K562 (cell line): ENCODE measurements around the gene CCDC127. TPM values are rescaled to one million over a fixed set of nuclear protein-coding genes. Genes with fewer than 3 reads are reported as not detected.
"Not testable (repeated sequence)": the region's sequence is repeated elsewhere in the genome, so short reads cannot be mapped to it uniquely, and the experiment has no call there.

Source experiments
- ELF2 ChIP-seq: fragments of 250-450 bp; sonication (Bioruptor Pico); IDR thresholded peaks from 2 replicates; pipeline ENCODE4 v1.5.0; 2021; ENCODE audit warnings: mild to moderate bottlenecking
- FOXK2 ChIP-seq, 2 experiments: fragments of 450-650 bp; IDR thresholded peaks in 1 of 2; conservative IDR thresholded peaks in 1 of 2; 2 replicates each; pipeline ENCODE4 v1.6.1; 2016; ENCODE audit warnings: low read depth in 2 of 2, mild to moderate bottlenecking in 1 of 2
- NBN ChIP-seq: fragments of 450-650 bp; IDR thresholded peaks from 2 replicates; pipeline ENCODE4 v1.6.1; 2016; ENCODE audit warnings: low read depth, mild to moderate bottlenecking
- NRF1 ChIP-seq, 2 experiments: fragments of 450-650 bp; IDR thresholded peaks in 1 of 2; conservative IDR thresholded peaks in 1 of 2; 2 replicates each; pipeline ENCODE4 v1.6.1; 2014; ENCODE audit warnings: mild to moderate bottlenecking in 2 of 2
- PHF21A ChIP-seq: fragments of 450-650 bp; IDR thresholded peaks from 2 replicates; pipeline ENCODE4 v1.6.1; 2017; ENCODE audit warnings: low read depth, borderline replicate concordance
- PML ChIP-seq: IDR thresholded peaks from 2 replicates; pipeline ENCODE4 v1.6.1; 2012; ENCODE audit warnings: low read length, inconsistent platforms
- ZBED1 ChIP-seq: IDR thresholded peaks from 2 replicates; pipeline ENCODE4 v1.6.1; 2014
- ZNF583 ChIP-seq: fragments of 250-450 bp; sonication (Bioruptor Pico); IDR thresholded peaks from 2 replicates; pipeline ENCODE4 v1.4.0; 2020
- polyA plus RNA-seq, 8 experiments: library from polyadenylated mRNA; depleted of rRNA in 4 of 8; stranded (reverse) in 5 of 8; unstranded in 3 of 8; fragments of >200 nt; fragmentation: Nextera tagmentation in 2 of 8; fragmentation: Illumina TruSeq in 1 of 8; extraction: Ambion mirVana in 2 of 8; extraction: Trizol in 1 of 8; gene quantifications; 2 replicates each; pipeline versions ENCODE4 v1.2.1 to v1.2.3, GENCODE V29; 2011 to 2014; ENCODE audit warnings: inconsistent platforms in 1 of 8, missing spikeins in 1 of 8
- total RNA-seq, 7 experiments: library from RNA; depleted of rRNA in 6 of 7; stranded (reverse); fragments of >200 nt in 6 of 7; fragmentation: Illumina TruSeq in 2 of 7; extraction: Trizol in 2 of 7; gene quantifications; 2 replicates each; pipeline versions ENCODE4 v1.2.1 to v1.2.3, GENCODE V29; 2011 to 2021; ENCODE audit warnings: low replicate concordance in 1 of 7
- TF ChIP-seq, protein P1 (sequence below), 2 experiments: fragments of 450-650 bp; formaldehyde crosslinking in 1 of 2; IDR thresholded peaks; 2 replicates each; pipeline versions ENCODE4 v1.4.0 to v1.6.1; 2014 to 2020; ENCODE audit warnings: mild to moderate bottlenecking in 2 of 2, borderline replicate concordance in 1 of 2, low read depth in 1 of 2
- TF ChIP-seq, protein P2 (sequence below), 3 experiments: fragments of 200-800 bp in 1 of 3; fragments of 250-450 bp in 1 of 3; fragments of 450-650 bp in 1 of 3; sonication (Bioruptor Pico) in 1 of 3; sonication (Bioruptor generic) in 1 of 3; formaldehyde crosslinking in 1 of 3; IDR thresholded peaks; 2 replicates each; pipeline versions ENCODE4 v1.6.1 to v1.8.0; 2016 to 2022; ENCODE audit warnings: mild to moderate bottlenecking in 2 of 3, missing genetic modification characterization in 2 of 3, missing compliant biosample characterization in 1 of 3, moderate library complexity in 1 of 3
- TF ChIP-seq, protein P3 (sequence below): IDR thresholded peaks from 2 replicates; pipeline ENCODE4 v1.6.1; 2011; ENCODE audit warnings: borderline replicate concordance, low read depth, mild to moderate bottlenecking, moderate library complexity, low read length; ENCODE audit not compliant: insufficient read depth, poor library complexity, severe bottlenecking

CCDC127 gene
- total and polyA plus RNA-seq, 9 of the 15 experiments (the other 6 are each of a cell fraction or from before 2014, with no cell fraction given), result 2.7 to 4.5 (median 4.1) TPM

DNA sequence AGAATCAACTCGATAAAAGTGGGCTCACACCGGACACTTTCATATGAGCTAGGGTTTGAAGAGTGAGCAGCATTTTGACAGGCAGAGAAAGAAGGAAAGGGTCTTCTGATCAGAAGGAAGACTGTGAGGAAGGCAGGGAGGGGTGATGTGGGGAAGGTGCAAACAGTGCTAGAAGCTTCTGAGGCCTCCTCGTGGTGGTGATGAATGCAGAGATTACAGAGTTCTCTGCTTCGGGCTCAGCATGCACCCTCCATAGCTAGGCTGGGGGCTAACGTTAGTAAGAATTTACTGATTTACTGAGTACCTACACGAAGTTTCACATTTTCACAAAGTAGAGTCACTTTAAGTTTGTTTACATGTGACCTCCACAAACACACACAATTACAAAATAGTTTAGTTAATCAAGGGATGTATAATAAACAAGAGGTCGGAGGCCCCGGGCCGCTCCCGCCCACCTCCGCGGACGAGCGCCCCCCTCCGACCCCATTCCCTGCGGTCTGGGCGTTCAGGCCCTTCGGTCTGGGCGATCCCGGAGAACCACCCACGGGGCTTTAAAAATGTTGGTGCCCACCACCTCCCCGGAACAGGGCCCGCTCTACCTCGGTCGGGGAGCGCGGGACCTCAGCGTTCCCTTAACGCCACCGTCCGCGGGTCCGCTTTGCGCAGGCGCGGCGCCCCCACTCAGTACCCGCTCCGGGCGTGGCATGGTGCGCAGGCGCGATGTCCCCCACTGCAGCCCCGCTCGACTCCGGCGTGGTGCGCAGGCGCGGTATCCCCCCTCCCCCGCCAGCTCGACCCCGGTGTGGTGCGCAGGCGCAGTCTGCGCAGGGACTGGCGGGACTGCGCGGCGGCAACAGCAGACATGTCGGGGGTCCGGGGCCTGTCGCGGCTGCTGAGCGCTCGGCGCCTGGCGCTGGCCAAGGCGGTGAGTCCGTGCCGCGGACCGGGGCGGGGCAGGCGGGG lies at the start of gene CCDC127, which contains the start of gene SDHA (continued):
- TF ChIP-seq, protein P1, sequence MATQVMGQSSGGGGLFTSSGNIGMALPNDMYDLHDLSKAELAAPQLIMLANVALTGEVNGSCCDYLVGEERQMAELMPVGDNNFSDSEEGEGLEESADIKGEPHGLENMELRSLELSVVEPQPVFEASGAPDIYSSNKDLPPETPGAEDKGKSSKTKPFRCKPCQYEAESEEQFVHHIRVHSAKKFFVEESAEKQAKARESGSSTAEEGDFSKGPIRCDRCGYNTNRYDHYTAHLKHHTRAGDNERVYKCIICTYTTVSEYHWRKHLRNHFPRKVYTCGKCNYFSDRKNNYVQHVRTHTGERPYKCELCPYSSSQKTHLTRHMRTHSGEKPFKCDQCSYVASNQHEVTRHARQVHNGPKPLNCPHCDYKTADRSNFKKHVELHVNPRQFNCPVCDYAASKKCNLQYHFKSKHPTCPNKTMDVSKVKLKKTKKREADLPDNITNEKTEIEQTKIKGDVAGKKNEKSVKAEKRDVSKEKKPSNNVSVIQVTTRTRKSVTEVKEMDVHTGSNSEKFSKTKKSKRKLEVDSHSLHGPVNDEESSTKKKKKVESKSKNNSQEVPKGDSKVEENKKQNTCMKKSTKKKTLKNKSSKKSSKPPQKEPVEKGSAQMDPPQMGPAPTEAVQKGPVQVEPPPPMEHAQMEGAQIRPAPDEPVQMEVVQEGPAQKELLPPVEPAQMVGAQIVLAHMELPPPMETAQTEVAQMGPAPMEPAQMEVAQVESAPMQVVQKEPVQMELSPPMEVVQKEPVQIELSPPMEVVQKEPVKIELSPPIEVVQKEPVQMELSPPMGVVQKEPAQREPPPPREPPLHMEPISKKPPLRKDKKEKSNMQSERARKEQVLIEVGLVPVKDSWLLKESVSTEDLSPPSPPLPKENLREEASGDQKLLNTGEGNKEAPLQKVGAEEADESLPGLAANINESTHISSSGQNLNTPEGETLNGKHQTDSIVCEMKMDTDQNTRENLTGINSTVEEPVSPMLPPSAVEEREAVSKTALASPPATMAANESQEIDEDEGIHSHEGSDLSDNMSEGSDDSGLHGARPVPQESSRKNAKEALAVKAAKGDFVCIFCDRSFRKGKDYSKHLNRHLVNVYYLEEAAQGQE (IDR thresholded peaks at IDR 0.05; ENCODE audit: borderline replicate concordance), result not testable (repeated sequence)
- TF ChIP-seq, protein P1 (CRISPR knock-in tag; IDR thresholded peaks at IDR 0.05; ENCODE audit: low read depth), result peak; percentile 54; the same call in 1 of the 2 replicates
- TF ChIP-seq, protein P2, sequence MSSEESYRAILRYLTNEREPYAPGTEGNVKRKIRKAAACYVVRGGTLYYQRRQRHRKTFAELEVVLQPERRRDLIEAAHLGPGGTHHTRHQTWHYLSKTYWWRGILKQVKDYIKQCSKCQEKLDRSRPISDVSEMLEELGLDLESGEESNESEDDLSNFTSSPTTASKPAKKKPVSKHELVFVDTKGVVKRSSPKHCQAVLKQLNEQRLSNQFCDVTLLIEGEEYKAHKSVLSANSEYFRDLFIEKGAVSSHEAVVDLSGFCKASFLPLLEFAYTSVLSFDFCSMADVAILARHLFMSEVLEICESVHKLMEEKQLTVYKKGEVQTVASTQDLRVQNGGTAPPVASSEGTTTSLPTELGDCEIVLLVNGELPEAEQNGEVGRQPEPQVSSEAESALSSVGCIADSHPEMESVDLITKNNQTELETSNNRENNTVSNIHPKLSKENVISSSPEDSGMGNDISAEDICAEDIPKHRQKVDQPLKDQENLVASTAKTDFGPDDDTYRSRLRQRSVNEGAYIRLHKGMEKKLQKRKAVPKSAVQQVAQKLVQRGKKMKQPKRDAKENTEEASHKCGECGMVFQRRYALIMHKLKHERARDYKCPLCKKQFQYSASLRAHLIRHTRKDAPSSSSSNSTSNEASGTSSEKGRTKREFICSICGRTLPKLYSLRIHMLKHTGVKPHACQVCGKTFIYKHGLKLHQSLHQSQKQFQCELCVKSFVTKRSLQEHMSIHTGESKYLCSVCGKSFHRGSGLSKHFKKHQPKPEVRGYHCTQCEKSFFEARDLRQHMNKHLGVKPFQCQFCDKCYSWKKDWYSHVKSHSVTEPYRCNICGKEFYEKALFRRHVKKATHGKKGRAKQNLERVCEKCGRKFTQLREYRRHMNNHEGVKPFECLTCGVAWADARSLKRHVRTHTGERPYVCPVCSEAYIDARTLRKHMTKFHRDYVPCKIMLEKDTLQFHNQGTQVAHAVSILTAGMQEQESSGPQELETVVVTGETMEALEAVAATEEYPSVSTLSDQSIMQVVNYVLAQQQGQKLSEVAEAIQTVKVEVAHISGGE (CRISPR knock-in tag; IDR thresholded peaks at IDR 0.05), result 0 out of 6 replicates have a peak, but pooled peaks of 1 of the 3 experiments have one; percentile 48
- TF ChIP-seq PHF21A, result 0 out of 2 replicates have a peak, but pooled peaks have one; percentile 18
- peak; percentile 53; the same call in 1 of the 2 replicates for TF ChIP-seq ZNF583 (CRISPR knock-in tag)
- TF ChIP-seq PML, result peak; percentile 73; the same call in 1 of the 2 replicates
- peak; percentile 100 for TF ChIP-seq NRF1 (conservative IDR thresholded peaks at IDR 0.05 in 1 of 2, IDR thresholded peaks at IDR 0.05 in 1 of 2)
- TF ChIP-seq FOXK2 (conservative IDR thresholded peaks at IDR 0.05 in 1 of 2, IDR thresholded peaks at IDR 0.05 in 1 of 2; ENCODE audit: low read depth in 2 of 2), result peak; percentile 73 to 79; a peak in 3 of 4 replicates
- TF ChIP-seq NBN, result peak; percentile 17; the same call in 1 of the 2 replicates
- TF ChIP-seq ELF2 (CRISPR knock-in tag), result peak; percentile 55; the same call in 1 of the 2 replicates
- TF ChIP-seq, protein P3, sequence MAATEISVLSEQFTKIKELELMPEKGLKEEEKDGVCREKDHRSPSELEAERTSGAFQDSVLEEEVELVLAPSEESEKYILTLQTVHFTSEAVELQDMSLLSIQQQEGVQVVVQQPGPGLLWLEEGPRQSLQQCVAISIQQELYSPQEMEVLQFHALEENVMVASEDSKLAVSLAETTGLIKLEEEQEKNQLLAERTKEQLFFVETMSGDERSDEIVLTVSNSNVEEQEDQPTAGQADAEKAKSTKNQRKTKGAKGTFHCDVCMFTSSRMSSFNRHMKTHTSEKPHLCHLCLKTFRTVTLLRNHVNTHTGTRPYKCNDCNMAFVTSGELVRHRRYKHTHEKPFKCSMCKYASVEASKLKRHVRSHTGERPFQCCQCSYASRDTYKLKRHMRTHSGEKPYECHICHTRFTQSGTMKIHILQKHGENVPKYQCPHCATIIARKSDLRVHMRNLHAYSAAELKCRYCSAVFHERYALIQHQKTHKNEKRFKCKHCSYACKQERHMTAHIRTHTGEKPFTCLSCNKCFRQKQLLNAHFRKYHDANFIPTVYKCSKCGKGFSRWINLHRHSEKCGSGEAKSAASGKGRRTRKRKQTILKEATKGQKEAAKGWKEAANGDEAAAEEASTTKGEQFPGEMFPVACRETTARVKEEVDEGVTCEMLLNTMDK, result peak; percentile 59
- 0 out of 2 replicates have a peak, but pooled peaks have one; percentile 12 for TF ChIP-seq ZBED1
